Progenitor cell of endocrine pancreas (in vitro differentiated cells): Measurements from ENCODE around the gene LPAR3. TPM values are rescaled to one million over a fixed set of nuclear protein-coding genes. Genes with fewer than 3 reads are reported as not detected.

Experiments
- DNase-seq: peaks from one replicate; pipeline ENCODE4 v3.0.0; 2021; ENCODE audit warnings: low spot score; ENCODE audit not compliant: unreplicated experiment
- H3K27ac Mint-ChIP-seq: 2 replicates; pipeline ENCODE4 v1.8.0; 2021; ENCODE audit warnings: mild to moderate bottlenecking, moderate library complexity, mixed read lengths
- H3K27me3 Mint-ChIP-seq: 2 replicates; pipeline ENCODE4 v1.8.0; 2021; ENCODE audit warnings: mixed read lengths
- H3K36me3 Mint-ChIP-seq: 2 replicates; pipeline ENCODE4 v1.8.0; 2022; ENCODE audit warnings: mixed read lengths; ENCODE audit not compliant: insufficient read depth
- H3K4me1 Mint-ChIP-seq: 2 replicates; pipeline ENCODE4 v1.8.0; 2021; ENCODE audit warnings: low read depth, mixed read lengths
- H3K4me3 Mint-ChIP-seq: 2 replicates; pipeline ENCODE4 v1.8.0; 2021; ENCODE audit warnings: low read depth, mild to moderate bottlenecking, moderate library complexity, mixed read lengths
- H3K9me3 Mint-ChIP-seq: 2 replicates; pipeline ENCODE4 v1.8.0; 2021; ENCODE audit warnings: low read depth, mixed read lengths
- total RNA-seq: library from RNA; stranded (reverse); gene quantifications from 2 replicates; pipeline ENCODE4 v1.2.1, GENCODE V29; 2021
- TF ChIP-seq, protein P1 (sequence below): fragments of 200-600 bp; sonication (generic); IDR thresholded peaks from one replicate; pipeline ENCODE4 v1.5.0; 2021; ENCODE audit warnings: antibody characterized with exemption, mild to moderate bottlenecking; ENCODE audit not compliant: unreplicated experiment

The LPAR3 gene
- total RNA-seq, 1 donor from 2014 or later, result 5.1 TPM

DNA sequence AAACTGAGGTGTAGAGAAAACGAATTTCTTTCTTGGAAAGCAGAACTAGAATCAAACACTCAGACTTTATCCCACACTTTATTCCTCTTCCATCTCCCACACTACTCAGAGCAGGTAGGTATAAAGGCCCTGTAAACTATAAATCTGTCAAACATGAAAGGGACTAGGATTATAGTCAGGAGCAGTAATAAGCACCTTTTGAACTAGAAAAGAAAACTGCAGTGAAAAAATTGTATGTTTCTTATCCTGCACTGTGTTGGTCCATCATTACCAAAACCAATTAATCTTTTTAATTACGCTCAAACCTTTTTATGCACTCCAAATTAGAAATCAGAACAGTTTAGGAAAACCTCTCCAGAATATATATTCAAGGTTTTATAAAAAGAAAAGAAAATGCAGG lies 47.6 kb downstream of the LPAR3 start:
- H3K36me3 Mint-ChIP-seq, result no peaks in the 10 kb centered on the region
- no peak overlapping the region for H3K4me3 Mint-ChIP-seq
- no peaks in the 10 kb centered on the region for H3K4me1 Mint-ChIP-seq

DNA sequence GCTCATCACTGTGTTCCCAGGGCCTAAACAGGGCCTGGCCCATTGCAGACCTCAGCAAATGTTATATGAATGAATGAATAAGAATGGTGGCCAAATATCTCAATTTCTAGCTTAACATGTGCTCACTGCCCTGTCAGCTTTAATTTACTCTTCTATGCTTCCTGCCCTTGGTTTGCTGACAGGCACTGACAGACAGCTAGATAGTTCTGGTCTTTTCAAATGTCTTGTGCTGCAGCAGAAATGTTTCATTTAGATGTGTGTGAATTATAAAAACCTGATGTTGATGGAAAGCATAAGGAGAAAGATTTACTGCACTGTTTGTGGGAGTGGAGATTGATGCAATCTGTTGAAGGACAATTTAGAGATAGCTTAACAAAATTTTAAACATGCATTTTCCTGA lies 48.9 kb downstream of the LPAR3 start:
- TF ChIP-seq, protein P1, sequence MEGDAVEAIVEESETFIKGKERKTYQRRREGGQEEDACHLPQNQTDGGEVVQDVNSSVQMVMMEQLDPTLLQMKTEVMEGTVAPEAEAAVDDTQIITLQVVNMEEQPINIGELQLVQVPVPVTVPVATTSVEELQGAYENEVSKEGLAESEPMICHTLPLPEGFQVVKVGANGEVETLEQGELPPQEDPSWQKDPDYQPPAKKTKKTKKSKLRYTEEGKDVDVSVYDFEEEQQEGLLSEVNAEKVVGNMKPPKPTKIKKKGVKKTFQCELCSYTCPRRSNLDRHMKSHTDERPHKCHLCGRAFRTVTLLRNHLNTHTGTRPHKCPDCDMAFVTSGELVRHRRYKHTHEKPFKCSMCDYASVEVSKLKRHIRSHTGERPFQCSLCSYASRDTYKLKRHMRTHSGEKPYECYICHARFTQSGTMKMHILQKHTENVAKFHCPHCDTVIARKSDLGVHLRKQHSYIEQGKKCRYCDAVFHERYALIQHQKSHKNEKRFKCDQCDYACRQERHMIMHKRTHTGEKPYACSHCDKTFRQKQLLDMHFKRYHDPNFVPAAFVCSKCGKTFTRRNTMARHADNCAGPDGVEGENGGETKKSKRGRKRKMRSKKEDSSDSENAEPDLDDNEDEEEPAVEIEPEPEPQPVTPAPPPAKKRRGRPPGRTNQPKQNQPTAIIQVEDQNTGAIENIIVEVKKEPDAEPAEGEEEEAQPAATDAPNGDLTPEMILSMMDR, result no peak
- Mint-ChIP-seq H3K27me3 (peaks cover 5% of the 10 kb centered on the region), H3K9me3 (no peaks in the 10 kb centered on the region), H3K4me1 (no peaks in the 10 kb centered on the region), H3K36me3 (no peaks in the 10 kb centered on the region), H3K27ac (no peak overlapping the region), H3K4me3 (no peak overlapping the region)
- no peak for DNase-seq

More for the DNA sequence above, 47.6 kb downstream of the LPAR3 start:
- Mint-ChIP-seq H3K27me3 (peaks cover 5% of the 10 kb centered on the region), H3K27ac (no peak overlapping the region), H3K9me3 (no peaks in the 10 kb centered on the region)
- TF ChIP-seq, protein P1, result no peak
- no peak for DNase-seq

DNA sequence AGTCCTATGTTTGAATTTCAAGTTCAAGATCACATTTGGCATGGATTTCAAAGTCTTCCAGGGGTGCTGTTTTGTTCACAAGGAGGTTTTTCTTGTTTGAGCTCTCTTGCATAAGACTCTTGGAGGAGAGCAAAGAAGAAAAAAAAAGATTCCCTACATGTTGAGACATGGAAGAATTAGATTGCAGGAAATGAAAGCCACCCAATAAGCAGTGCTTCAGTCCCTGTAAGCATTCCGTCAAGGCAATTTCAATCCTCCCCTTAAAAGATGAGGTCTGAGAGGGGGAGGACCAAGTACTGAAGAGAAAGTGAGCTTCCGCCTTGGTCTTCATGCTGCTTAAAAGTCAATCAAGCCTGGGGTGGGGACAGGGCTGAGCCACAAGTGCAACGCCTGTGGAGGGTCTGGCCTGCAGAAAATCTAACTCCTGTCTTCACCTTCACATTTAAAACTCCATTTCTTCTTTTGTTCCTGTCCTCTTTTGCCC lies 50.2 kb downstream of the LPAR3 start:
- no peak overlapping the region for H3K4me3 Mint-ChIP-seq
- no peak overlapping the region for H3K27ac Mint-ChIP-seq
- no peak for DNase-seq
- H3K9me3 Mint-ChIP-seq, result no peaks in the 10 kb centered on the region
- TF ChIP-seq, protein P1, result no peak
- H3K4me1 Mint-ChIP-seq, result no peaks in the 10 kb centered on the region
- H3K36me3 Mint-ChIP-seq, result no peaks in the 10 kb centered on the region
- peaks cover 5% of the 10 kb centered on the region for H3K27me3 Mint-ChIP-seq

DNA sequence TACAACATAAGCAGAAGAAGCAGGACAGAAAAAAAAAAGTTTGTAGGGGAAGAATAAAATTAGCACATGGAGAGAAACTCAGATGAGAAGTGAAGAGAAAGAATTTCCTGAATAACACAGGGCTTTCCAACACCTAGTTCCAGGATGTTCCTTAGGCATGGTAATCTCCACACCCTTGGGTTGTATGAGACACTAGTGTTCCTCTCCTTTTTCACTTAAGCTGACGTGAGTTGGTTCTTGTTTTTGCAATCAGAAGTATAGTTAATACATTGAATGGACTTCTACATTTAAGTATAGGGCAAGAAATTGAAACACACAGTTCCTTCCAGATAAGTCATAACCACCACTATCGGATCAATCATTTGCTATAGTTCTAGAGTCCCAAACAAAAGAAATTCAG lies 51.0 kb downstream of the LPAR3 start:
- H3K4me1 Mint-ChIP-seq, result no peaks in the 10 kb centered on the region
- no peak overlapping the region for H3K27ac Mint-ChIP-seq
- H3K4me3 Mint-ChIP-seq, result no peak overlapping the region
- H3K9me3 Mint-ChIP-seq, result no peaks in the 10 kb centered on the region
- H3K27me3 Mint-ChIP-seq, result peaks cover 5% of the 10 kb centered on the region
- H3K36me3 Mint-ChIP-seq, result no peaks in the 10 kb centered on the region
- DNase-seq, result no peak
- TF ChIP-seq, protein P1, result no peak

DNA sequence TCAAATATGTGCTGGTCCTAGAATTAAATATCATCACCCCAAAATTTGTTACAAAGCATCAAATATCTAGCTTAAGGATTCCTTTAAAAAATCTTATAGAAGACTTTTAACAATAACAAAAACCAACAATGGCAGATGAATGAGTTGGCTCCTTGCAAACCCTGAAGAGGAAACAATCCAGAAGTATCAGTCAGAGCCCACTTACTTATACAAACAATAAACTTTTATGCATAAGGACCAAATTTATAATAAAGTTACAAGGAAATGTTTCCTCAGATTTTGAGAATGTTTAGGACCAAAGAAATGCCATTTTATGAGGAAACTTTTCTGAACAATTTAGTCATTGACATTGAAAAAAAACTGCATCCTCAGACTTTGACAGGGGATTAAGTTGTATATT lies 52.7 kb downstream of the LPAR3 start:
- Mint-ChIP-seq H3K9me3 (no peaks in the 10 kb centered on the region), H3K36me3 (no peaks in the 10 kb centered on the region), H3K27me3 (peaks cover 5% of the 10 kb centered on the region), H3K4me1 (no peaks in the 10 kb centered on the region), H3K4me3 (no peak overlapping the region), H3K27ac (no peak overlapping the region)
- TF ChIP-seq, protein P1, result no peak
- no peak for DNase-seq
